Measurements from ENCODE around the gene MAVS.

GRCh38 chr20:3887876-3888620, 41.4 kb downstream of the MAVS start:
- TF ChIP-seq YY1 (IDR thresholded peaks at IDR 0.05; ENCODE audit: borderline replicate concordance in 1 of 3, control insufficient read depth in 1 of 3, extremely low read depth in 1 of 3, insufficient read depth in 3 of 3, insufficient read length in 1 of 3, insufficient replicate concordance in 2 of 3, low read depth in 1 of 3, low read length in 2 of 3): no peak
- no peak for TF ChIP-seq YBX1 (IDR thresholded peaks at IDR 0.05)
- TF ChIP-seq CTCF (IDR thresholded peaks at IDR 0.05 in 2 of 3, conservative IDR thresholded peaks at IDR 0.05 in 1 of 3; ENCODE audit: insufficient read depth in 2 of 3, low read depth in 1 of 3, low read length in 3 of 3): no peak
- TF ChIP-seq MAX (CRISPR knock-in tag; IDR thresholded peaks at IDR 0.05): no peak
- no peak for TF ChIP-seq PHTF2 (CRISPR knock-in tag; IDR thresholded peaks at IDR 0.05)
- no peak for TF ChIP-seq POLR2A (conservative IDR thresholded peaks at IDR 0.05)
- no peak for TF ChIP-seq ZNF121 (CRISPR knock-in tag; conservative IDR thresholded peaks at IDR 0.05)
- TF ChIP-seq KLF6 (CRISPR knock-in tag; IDR thresholded peaks at IDR 0.05; ENCODE audit: borderline replicate concordance): no peak
